Caco-2 (cell line): Measurements from ENCODE around the gene ADAMTS5. TPM values are rescaled to one million over a fixed set of nuclear protein-coding genes. Genes with fewer than 3 reads are reported as not detected.

Experiments
- BruUV-seq: library from RNA; stranded (reverse); fragments of 400-500 nt; replicated peaks from 2 replicates; lab custom pipeline; 2021; lab: Mats Ljungman, UMichigan
- CTCF ChIA-PET: fragments of 300-600 bp; sonication (Branson Sonifier 250); formaldehyde crosslinking; loops from one replicate; lab custom pipeline; 2022; ENCODE audit warnings: antibody characterized with exemption; lab: Charles Lee
- POLR2A ChIA-PET: fragments of 300-600 bp; sonication (Branson Sonifier 250); formaldehyde crosslinking; loops from one replicate; lab custom pipeline; 2022; ENCODE audit warnings: antibody characterized with exemption; lab: Charles Lee
- DNase-seq, 2 experiments: peaks; one replicate each; pipeline versions ENCODE4 v3.0.0 to v3.0.0-alpha.2; 2020 to 2022
- H3K27me3 ChIP-seq: replicated peaks from 2 replicates; pipeline ENCODE4 v1.6.0; 2011; ENCODE audit warnings: low read length; ENCODE audit not compliant: control insufficient read depth, insufficient read depth
- H3K36me3 ChIP-seq: 2 replicates; pipeline ENCODE4 v1.5.1; 2011; ENCODE audit warnings: low read length; ENCODE audit not compliant: control insufficient read depth, insufficient read depth
- H3K4me1 ChIP-seq: fragments of 250-450 bp; sonication (Bioruptor Pico); 2 replicates; pipeline ENCODE4 v1.5.1; 2020; ENCODE audit warnings: mild to moderate bottlenecking
- H3K4me3 ChIP-seq: 2 replicates; pipeline ENCODE4 v1.5.1; 2011; ENCODE audit warnings: low read depth, mild to moderate bottlenecking, control low read depth, low read length
- H3K9me3 ChIP-seq: fragments of 250-450 bp; sonication (Bioruptor Pico); 2 replicates; pipeline ENCODE4 v1.5.1; 2020; ENCODE audit warnings: mild to moderate bottlenecking, moderate library complexity
- H3K27ac Mint-ChIP-seq: one replicate; pipeline ENCODE4 v1.8.0; 2022; ENCODE audit warnings: mixed read lengths; ENCODE audit not compliant: unreplicated experiment
- H3K27me3 Mint-ChIP-seq: one replicate; pipeline ENCODE4 v1.8.0; 2022; ENCODE audit warnings: mixed read lengths; ENCODE audit not compliant: insufficient read depth, unreplicated experiment
- H3K36me3 Mint-ChIP-seq: one replicate; pipeline ENCODE4 v1.8.0; 2022; ENCODE audit warnings: mild to moderate bottlenecking, mixed read lengths; ENCODE audit not compliant: insufficient read depth, unreplicated experiment
- H3K4me1 Mint-ChIP-seq: one replicate; pipeline ENCODE4 v1.8.0; 2022; ENCODE audit warnings: low read depth, mixed read lengths; ENCODE audit not compliant: unreplicated experiment
- H3K4me3 Mint-ChIP-seq: one replicate; pipeline ENCODE4 v1.8.0; 2022; ENCODE audit warnings: mild to moderate bottlenecking, moderate library complexity, mixed read lengths; ENCODE audit not compliant: unreplicated experiment
- H3K9me3 Mint-ChIP-seq: one replicate; pipeline ENCODE4 v1.8.0; 2022; ENCODE audit warnings: mixed read lengths; ENCODE audit not compliant: unreplicated experiment
- intact Hi-C: fragments of 100-400 bp; cut with micrococcal nuclease; formaldehyde crosslinking; loops from one replicate; pipeline ENCODE4 v1.10.0; 2022; ENCODE audit not compliant: unreplicated experiment
- total RNA-seq: library from RNA; stranded (reverse); gene quantifications from 2 replicates; pipeline ENCODE4 v1.2.3, GENCODE V29; 2022
- TF ChIP-seq, protein P1 (sequence below), 2 experiments: fragments of 200-600 bp in 1 of 2; IDR thresholded peaks; 1 replicate in 1 of 2; 2 replicates in 1 of 2; pipeline versions ENCODE4 v1.5.1 to v1.8.0; 2011 to 2022; ENCODE audit warnings: antibody characterized with exemption in 1 of 2, control low read depth in 1 of 2, inconsistent platforms in 1 of 2, low read depth in 1 of 2, low read length in 1 of 2, mild to moderate bottlenecking in 1 of 2, moderate library complexity in 1 of 2; ENCODE audit not compliant: insufficient read depth in 1 of 2, severe bottlenecking in 1 of 2, unreplicated experiment in 1 of 2

Gene ADAMTS5
- total RNA-seq, 1 experiment from 2014 or later: not detected

DNA sequence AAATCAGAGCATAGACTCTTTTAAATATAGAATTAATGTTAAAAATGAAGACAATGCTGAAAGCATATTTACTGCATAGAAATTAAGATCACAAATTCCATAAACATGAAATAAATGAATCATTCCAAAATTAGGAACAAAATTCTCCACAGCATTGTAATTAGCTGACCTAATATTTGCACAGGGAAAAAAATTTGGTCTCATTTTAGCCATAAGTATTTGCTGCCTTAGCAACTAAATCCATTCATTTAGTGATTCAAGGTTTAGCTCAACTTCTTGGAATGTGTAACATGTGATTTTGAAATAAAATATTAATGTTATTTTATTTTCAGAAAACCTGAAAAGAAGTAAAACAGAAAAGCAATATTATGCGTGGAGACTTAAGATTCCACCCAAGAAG, 25.5 kb downstream of the ADAMTS5 start:
- no peak for DNase-seq
- Mint-ChIP-seq H3K4me1 (no peaks in the 10 kb centered on the region), H3K27ac (no peak overlapping the region), H3K4me3 (no peak overlapping the region), H3K27me3 (peaks cover 3% of the 10 kb centered on the region), H3K9me3 (peaks cover 9% of the 10 kb centered on the region), H3K36me3 (no peaks in the 10 kb centered on the region)
- intact Hi-C loops: loop anchor here (10.0 kb wide), 1 partner anchor 93 kb away; no protein-coding TSS in a partner anchor
- no peaks in the 10 kb centered on the region for H3K4me1 ChIP-seq
- CTCF ChIA-PET: no interaction called here
- POLR2A ChIA-PET: no interaction called here
- no peaks in the 10 kb centered on the region for H3K36me3 ChIP-seq
- TF ChIP-seq, protein P1, sequence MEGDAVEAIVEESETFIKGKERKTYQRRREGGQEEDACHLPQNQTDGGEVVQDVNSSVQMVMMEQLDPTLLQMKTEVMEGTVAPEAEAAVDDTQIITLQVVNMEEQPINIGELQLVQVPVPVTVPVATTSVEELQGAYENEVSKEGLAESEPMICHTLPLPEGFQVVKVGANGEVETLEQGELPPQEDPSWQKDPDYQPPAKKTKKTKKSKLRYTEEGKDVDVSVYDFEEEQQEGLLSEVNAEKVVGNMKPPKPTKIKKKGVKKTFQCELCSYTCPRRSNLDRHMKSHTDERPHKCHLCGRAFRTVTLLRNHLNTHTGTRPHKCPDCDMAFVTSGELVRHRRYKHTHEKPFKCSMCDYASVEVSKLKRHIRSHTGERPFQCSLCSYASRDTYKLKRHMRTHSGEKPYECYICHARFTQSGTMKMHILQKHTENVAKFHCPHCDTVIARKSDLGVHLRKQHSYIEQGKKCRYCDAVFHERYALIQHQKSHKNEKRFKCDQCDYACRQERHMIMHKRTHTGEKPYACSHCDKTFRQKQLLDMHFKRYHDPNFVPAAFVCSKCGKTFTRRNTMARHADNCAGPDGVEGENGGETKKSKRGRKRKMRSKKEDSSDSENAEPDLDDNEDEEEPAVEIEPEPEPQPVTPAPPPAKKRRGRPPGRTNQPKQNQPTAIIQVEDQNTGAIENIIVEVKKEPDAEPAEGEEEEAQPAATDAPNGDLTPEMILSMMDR (IDR thresholded peaks at IDR 0.05; ENCODE audit: insufficient read depth in 1 of 2, low read depth in 1 of 2, low read length in 1 of 2, severe bottlenecking in 1 of 2, unreplicated experiment in 1 of 2): no peak
- no peak overlapping the region for H3K4me3 ChIP-seq
- no peaks in the 10 kb centered on the region for H3K27me3 ChIP-seq
- BruUV-seq: no TSS peak
- no peaks in the 10 kb centered on the region for H3K9me3 ChIP-seq

DNA sequence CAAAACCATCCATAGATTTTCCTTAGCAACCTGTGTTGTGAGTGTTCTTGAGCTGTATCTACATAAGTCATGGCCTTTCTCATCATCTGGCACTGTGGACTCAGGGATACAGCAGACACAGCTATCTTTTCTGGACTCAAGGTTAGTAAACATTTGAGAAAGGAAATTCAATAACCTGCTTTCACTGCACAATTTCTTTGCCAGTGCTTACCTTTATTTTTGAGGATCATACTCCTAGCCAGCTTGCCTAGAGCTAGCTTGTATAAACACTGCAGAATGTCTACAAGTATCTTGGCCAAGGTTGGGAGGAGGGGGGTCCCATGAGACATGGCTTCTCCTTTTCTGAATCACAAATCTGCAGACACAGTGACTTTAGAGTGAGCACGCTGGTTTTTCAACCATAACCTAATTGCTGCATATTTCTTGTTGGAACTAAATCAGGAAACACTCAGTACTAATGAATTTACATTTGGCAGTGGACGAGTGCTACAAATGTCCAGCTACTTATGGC, 27.2 kb downstream of the ADAMTS5 start:
- BruUV-seq: no TSS peak
- H3K4me1 ChIP-seq: no peaks in the 10 kb centered on the region
- CTCF ChIA-PET: no interaction called here
- no peak for DNase-seq
- H3K9me3 ChIP-seq: no peaks in the 10 kb centered on the region
- H3K27me3 ChIP-seq: no peaks in the 10 kb centered on the region
- no peak overlapping the region for H3K27ac Mint-ChIP-seq
- TF ChIP-seq, protein P1 (IDR thresholded peaks at IDR 0.05; ENCODE audit: insufficient read depth in 1 of 2, low read depth in 1 of 2, low read length in 1 of 2, severe bottlenecking in 1 of 2, unreplicated experiment in 1 of 2): no peak
- no peaks in the 10 kb centered on the region for H3K36me3 Mint-ChIP-seq
- no peaks in the 10 kb centered on the region for H3K36me3 ChIP-seq
- H3K4me1 Mint-ChIP-seq: no peaks in the 10 kb centered on the region
- H3K4me3 Mint-ChIP-seq: no peak overlapping the region
- POLR2A ChIA-PET: no interaction called here
- no peaks in the 10 kb centered on the region for H3K27me3 Mint-ChIP-seq
- intact Hi-C loops: loop anchor here (10.0 kb wide), 1 partner anchor 95 kb away; no protein-coding TSS in a partner anchor
- no peak overlapping the region for H3K4me3 ChIP-seq
- H3K9me3 Mint-ChIP-seq: peaks cover 9% of the 10 kb centered on the region

DNA sequence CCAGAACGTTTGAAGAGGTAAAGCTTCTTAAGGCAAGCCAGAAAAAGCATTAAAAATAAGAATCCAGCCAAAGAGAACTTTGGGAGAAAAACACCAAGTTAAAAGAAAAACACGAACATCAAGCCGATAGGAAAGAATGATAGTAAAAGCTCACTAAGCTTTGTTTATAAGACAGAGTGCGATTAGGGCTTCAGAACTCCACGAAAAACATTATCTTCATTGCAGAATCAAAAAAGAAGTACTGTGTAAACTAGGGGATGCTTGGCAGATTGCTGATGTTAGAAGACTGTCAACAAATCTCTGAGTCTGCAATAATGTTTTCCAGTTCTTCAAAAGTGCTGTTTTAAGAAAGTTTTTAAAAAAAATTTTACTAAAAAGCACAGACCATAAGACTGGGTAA, 30.2 kb downstream of the ADAMTS5 start:
- no peak for DNase-seq
- TF ChIP-seq, protein P1 (IDR thresholded peaks at IDR 0.05; ENCODE audit: insufficient read depth in 1 of 2, low read depth in 1 of 2, low read length in 1 of 2, severe bottlenecking in 1 of 2, unreplicated experiment in 1 of 2): no peak
- Mint-ChIP-seq H3K27me3 (no peaks in the 10 kb centered on the region), H3K36me3 (no peaks in the 10 kb centered on the region), H3K4me1 (no peaks in the 10 kb centered on the region), H3K27ac (no peak overlapping the region), H3K9me3 (peaks cover 9% of the 10 kb centered on the region), H3K4me3 (no peak overlapping the region)
- ChIA-PET POLR2A (no interaction called here), CTCF (no interaction called here)
- no TSS peak for BruUV-seq
- no peaks in the 10 kb centered on the region for H3K4me1 ChIP-seq
- H3K9me3 ChIP-seq: no peaks in the 10 kb centered on the region
- H3K36me3 ChIP-seq: no peaks in the 10 kb centered on the region
- no peaks in the 10 kb centered on the region for H3K27me3 ChIP-seq
- H3K4me3 ChIP-seq: no peak overlapping the region
- intact Hi-C loops: no loop called here
